SU-DHL-6 (cell line): ENCODE measurements around the gene SORBS2.

Source experiments
- EZH2phosphoT487 ChIP-seq: fragments of 200-600 bp; sonication (generic), shearing (Covaris generic); conservative IDR thresholded peaks from 2 replicates; pipeline ENCODE4 v1.6.1; 2018; ENCODE audit warnings: mild to moderate bottlenecking, antibody characterized with exemption, low read length, moderate library complexity, mixed read lengths
- TF ChIP-seq, protein P1 (sequence below): fragments of 200-600 bp; sonication (generic); IDR thresholded peaks from one replicate; pipeline ENCODE4 v1.5.1; 2017; ENCODE audit warnings: antibody characterized with exemption, mild to moderate bottlenecking, low read length, moderate library complexity; ENCODE audit not compliant: insufficient read depth, poor library complexity, severe bottlenecking

GRCh38 chr4:185805262-185805802 is 6.7 kb downstream of the SORBS2 start:
- TF ChIP-seq, protein P1, sequence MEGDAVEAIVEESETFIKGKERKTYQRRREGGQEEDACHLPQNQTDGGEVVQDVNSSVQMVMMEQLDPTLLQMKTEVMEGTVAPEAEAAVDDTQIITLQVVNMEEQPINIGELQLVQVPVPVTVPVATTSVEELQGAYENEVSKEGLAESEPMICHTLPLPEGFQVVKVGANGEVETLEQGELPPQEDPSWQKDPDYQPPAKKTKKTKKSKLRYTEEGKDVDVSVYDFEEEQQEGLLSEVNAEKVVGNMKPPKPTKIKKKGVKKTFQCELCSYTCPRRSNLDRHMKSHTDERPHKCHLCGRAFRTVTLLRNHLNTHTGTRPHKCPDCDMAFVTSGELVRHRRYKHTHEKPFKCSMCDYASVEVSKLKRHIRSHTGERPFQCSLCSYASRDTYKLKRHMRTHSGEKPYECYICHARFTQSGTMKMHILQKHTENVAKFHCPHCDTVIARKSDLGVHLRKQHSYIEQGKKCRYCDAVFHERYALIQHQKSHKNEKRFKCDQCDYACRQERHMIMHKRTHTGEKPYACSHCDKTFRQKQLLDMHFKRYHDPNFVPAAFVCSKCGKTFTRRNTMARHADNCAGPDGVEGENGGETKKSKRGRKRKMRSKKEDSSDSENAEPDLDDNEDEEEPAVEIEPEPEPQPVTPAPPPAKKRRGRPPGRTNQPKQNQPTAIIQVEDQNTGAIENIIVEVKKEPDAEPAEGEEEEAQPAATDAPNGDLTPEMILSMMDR, result no peak
- no peak for TF ChIP-seq EZH2phosphoT487
